Nephron (organoid): ENCODE data around the gene PXDC1.
"Not testable (repeated sequence)": the region's sequence is repeated elsewhere in the genome, so short reads cannot be mapped to it uniquely, and the experiment has no call there.

Experiments
- H3K27ac Mint-ChIP-seq, 3 experiments: 2 replicates each; pipeline ENCODE4 v1.8.0; 2020; ENCODE audit warnings: mixed read lengths in 3 of 3, mild to moderate bottlenecking in 2 of 3, moderate library complexity in 1 of 3
- H3K27me3 Mint-ChIP-seq: 2 replicates; pipeline ENCODE4 v1.8.0; 2021; ENCODE audit warnings: low read depth, mild to moderate bottlenecking, moderate library complexity, mixed read lengths
- H3K36me3 Mint-ChIP-seq: 2 replicates; pipeline ENCODE4 v1.8.0; 2020; ENCODE audit warnings: low read depth, mixed read lengths
- H3K4me1 Mint-ChIP-seq: 2 replicates; pipeline ENCODE4 v1.8.0; 2020; ENCODE audit warnings: mixed read lengths
- H3K4me3 Mint-ChIP-seq, 3 experiments: 2 replicates each; pipeline ENCODE4 v1.8.0; 2020; ENCODE audit warnings: mild to moderate bottlenecking in 3 of 3, mixed read lengths in 3 of 3, moderate library complexity in 2 of 3
- H3K9me3 Mint-ChIP-seq: 2 replicates; pipeline ENCODE4 v1.8.0; 2020; ENCODE audit warnings: mixed read lengths
- TF ChIP-seq, protein P1 (sequence below), 3 experiments: fragments of 200-600 bp; sonication (generic); IDR thresholded peaks; one replicate each; pipeline ENCODE4 v1.5.0; 2021; ENCODE audit warnings: antibody characterized with exemption in 3 of 3; ENCODE audit not compliant: unreplicated experiment in 3 of 3

The PXDC1 gene

DNA sequence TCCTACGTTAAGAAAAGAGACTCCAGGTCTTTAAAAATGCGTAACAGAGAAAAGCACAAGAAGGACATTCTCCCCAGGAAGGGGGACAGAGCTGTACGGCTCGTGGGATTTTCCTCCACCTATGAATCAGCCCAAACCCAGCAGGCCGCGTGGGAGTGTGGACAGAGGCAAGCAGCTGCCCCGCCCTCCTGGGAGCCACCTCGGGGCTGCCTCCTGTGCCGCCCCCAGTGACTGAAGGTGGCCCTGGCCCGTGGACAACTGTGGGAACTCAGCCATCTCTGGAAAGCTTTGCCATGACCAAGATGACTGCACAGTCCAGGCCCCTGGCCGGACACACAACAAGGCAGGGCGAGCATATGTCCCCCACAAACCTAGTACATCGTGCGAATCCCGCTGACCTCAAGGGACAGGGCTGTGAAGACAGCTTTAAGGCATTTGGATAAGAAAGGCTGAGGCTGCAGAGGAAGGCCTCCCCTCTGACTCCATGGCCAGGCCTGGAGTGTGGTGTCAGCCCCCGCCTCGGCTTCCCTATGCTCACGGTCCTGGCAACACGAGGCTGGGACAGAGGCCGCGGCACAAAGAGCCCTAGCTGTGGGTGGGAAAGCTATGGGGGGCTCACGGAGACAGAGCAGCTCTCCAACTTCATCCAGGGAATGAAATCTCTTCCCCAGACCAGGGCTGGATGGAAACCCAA lies 26.9 kb downstream of the PXDC1 start:
- Mint-ChIP-seq H3K27me3 (no peaks in the 10 kb centered on the region), H3K4me1 (peaks cover 66% of the 10 kb centered on the region), H3K4me3 (no peak overlapping the region), H3K36me3 (peaks cover 23% of the 10 kb centered on the region), H3K9me3 (no peaks in the 10 kb centered on the region), H3K27ac (peak overlapping the region in 2 of 3 experiments; percentile 38 to 46)
- TF ChIP-seq, protein P1, sequence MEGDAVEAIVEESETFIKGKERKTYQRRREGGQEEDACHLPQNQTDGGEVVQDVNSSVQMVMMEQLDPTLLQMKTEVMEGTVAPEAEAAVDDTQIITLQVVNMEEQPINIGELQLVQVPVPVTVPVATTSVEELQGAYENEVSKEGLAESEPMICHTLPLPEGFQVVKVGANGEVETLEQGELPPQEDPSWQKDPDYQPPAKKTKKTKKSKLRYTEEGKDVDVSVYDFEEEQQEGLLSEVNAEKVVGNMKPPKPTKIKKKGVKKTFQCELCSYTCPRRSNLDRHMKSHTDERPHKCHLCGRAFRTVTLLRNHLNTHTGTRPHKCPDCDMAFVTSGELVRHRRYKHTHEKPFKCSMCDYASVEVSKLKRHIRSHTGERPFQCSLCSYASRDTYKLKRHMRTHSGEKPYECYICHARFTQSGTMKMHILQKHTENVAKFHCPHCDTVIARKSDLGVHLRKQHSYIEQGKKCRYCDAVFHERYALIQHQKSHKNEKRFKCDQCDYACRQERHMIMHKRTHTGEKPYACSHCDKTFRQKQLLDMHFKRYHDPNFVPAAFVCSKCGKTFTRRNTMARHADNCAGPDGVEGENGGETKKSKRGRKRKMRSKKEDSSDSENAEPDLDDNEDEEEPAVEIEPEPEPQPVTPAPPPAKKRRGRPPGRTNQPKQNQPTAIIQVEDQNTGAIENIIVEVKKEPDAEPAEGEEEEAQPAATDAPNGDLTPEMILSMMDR (IDR thresholded peaks at IDR 0.05; ENCODE audit: unreplicated experiment in 3 of 3): no peak

DNA sequence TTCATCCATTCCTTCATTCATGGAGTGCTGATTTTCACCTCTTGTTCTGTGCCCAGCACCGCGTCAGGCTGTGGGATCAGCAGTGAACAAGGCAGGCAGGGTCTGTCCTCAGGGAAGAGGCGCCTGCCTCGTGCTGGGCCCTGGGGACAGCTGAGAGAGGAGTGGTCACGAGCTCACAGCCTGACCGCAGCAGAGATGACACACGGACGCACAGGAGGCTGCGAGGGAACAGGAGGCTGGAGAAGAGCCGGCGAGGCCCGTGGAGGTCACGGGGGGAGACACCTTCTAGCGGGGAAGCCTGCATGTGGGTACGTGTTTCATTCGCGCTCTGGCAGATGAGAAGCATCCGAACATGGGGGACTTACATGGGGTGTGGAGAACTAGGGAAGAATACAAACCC lies 27.5 kb downstream of the PXDC1 start:
- TF ChIP-seq, protein P1 (IDR thresholded peaks at IDR 0.05; ENCODE audit: unreplicated experiment in 3 of 3): no peak
- Mint-ChIP-seq H3K36me3 (peaks cover 22% of the 10 kb centered on the region), H3K4me3 (peak overlapping the region in 1 of 3 experiments; percentile 6), H3K4me1 (peaks cover 63% of the 10 kb centered on the region), H3K27me3 (no peaks in the 10 kb centered on the region), H3K9me3 (no peaks in the 10 kb centered on the region), H3K27ac (peak overlapping the region; percentile 38 to 50 (median 46))

DNA sequence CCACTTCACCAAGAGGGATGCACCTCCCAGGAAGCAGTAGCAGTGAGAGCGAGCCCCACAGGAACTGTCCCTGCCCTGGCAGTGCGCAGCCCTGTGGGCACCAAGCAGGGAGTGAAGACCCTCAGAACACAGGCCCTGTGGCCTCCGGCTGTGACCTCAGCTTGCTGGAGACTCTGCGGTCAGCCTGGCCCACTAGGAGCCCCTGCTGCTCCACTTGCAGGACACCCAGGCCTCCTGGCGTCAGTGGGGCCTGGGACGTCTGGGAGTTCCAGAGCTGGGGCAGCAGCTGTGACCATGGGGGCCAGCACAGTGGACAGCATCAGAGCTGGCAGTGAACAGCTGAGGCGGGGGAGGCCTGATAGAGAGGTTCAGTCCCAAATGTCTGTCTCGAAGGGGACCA lies 28.3 kb downstream of the PXDC1 start:
- TF ChIP-seq, protein P1 (IDR thresholded peaks at IDR 0.05; ENCODE audit: unreplicated experiment in 3 of 3): no peak
- Mint-ChIP-seq H3K4me1 (peaks cover 58% of the 10 kb centered on the region), H3K36me3 (peaks cover 18% of the 10 kb centered on the region), H3K9me3 (no peaks in the 10 kb centered on the region), H3K27me3 (no peaks in the 10 kb centered on the region), H3K4me3 (no peak overlapping the region), H3K27ac (peak overlapping the region in 1 of 3 experiments; percentile 63)

DNA sequence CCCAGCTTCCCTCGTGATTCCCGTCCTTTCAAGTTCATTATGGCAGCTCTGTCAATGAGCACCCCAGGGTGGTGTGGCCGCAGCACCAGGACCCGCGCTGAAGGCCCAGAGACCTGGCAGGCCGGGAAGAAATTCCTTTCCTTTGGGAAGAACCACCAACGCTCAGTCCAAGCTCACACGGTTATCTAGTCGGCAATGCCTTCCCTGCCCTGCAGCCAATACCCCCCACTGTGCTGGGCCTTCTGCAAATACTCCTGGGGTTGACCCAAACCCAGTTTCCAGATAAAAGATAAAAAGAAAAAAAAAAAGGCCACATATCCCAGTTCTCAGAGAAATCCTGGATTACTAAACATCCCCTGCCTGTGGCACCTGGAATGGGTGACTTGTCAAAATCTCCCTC lies 28.7 kb downstream of the PXDC1 start:
- peaks cover 54% of the 10 kb centered on the region for H3K4me1 Mint-ChIP-seq
- H3K4me3 Mint-ChIP-seq: no peak overlapping the region
- peak overlapping the region in 1 of 3 experiments; percentile 63 for H3K27ac Mint-ChIP-seq
- TF ChIP-seq, protein P1 (IDR thresholded peaks at IDR 0.05; ENCODE audit: unreplicated experiment in 3 of 3): no peak
- no peaks in the 10 kb centered on the region for H3K9me3 Mint-ChIP-seq
- H3K36me3 Mint-ChIP-seq: peaks cover 13% of the 10 kb centered on the region
- H3K27me3 Mint-ChIP-seq: no peaks in the 10 kb centered on the region

DNA sequence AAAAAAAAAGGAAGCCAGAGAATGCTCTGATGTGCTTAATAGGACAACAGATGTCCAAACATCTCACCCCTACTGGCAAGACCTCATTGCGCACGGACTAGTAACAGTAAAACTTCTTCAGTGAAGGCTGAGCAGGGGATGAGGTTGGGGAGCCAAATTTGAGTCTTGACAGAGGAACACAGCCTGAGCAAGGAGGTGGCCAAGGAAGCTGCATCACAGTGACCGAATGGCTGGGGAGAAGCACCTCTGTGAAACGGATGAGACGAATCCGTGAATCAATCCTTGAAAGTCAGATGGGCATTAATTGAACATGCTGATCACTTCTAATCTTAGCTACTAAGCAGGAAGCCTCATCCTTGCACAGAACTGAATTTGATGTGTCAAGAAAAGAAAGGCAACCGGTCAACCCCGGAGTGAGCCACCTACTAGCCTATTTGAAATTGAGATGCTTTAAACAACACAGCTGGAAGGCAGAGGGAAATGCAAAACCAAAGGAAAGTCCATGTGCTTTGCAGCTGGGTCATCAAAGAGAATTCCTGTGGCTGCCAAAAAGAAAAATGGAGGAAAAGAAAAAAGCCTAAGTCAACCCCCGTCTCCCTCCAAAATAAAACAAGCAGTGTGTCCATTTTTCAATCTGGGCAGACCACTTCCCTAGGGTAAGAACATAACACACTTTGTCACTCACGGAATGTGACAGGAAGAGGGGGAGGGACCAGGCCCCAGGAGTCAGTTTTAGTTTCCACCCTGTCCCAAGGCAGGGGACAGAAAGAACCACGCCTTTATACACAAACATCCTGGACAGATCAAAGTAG lies 29.5 kb downstream of the PXDC1 start:
- Mint-ChIP-seq H3K27me3 (no peaks in the 10 kb centered on the region), H3K27ac (peak overlapping the region in 1 of 3 experiments; percentile 12), H3K9me3 (no peaks in the 10 kb centered on the region), H3K4me3 (no peak overlapping the region), H3K4me1 (peaks cover 46% of the 10 kb centered on the region), H3K36me3 (peaks cover 8% of the 10 kb centered on the region)
- TF ChIP-seq, protein P1 (IDR thresholded peaks at IDR 0.05; ENCODE audit: unreplicated experiment in 3 of 3): no peak

DNA sequence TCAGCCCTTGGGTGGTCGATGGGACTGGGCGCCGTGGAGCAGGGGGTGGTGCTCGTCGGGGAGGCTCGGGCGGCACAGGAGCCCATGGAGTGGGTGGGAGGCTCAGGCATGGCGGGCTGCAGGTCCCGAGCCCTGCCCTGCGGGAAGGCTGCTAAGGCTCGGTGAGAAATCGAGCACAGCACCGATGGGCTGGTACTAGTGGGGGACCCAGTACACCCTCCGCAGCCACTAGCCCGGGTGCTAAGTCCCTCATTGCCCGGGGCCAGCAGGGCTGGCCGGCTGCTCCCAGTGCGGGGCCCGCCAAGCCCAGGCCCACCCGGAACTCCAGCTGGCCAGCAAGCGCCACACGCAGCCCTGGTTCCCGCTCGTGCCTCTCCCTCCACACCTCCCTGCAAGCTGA lies 30.7 kb downstream of the PXDC1 start:
- not testable (repeated sequence) for H3K4me3 Mint-ChIP-seq, H3K36me3 Mint-ChIP-seq, H3K27ac Mint-ChIP-seq, H3K9me3 Mint-ChIP-seq, H3K27me3 Mint-ChIP-seq
- H3K4me1 Mint-ChIP-seq: peaks cover 35% of the 10 kb centered on the region
